Measurements from ENCODE around the gene WIPF2. TPM values are rescaled to one million over a fixed set of nuclear protein-coding genes. Genes with fewer than 3 reads are reported as not detected.
"Not testable (repeated sequence)": the region's sequence is repeated elsewhere in the genome, so short reads cannot be mapped to it uniquely, and the experiment has no call there.

WIPF2 gene
- total and polyA plus RNA-seq, 5 experiments from 2014 or later = 6.4 to 32.7 (median 7.5) TPM

- not testable (repeated sequence) for ATAC-seq, H3K36me3 Mint-ChIP-seq, DNase-seq, H3K4me3 Mint-ChIP-seq, H3K9me3 Mint-ChIP-seq, H3K27ac Mint-ChIP-seq, H3K27me3 Mint-ChIP-seq
- peaks cover 14 to 18% (median 17%) of the 10 kb centered on the region in 4 donors for H3K4me1 Mint-ChIP-seq
- POLR2A ChIA-PET = interaction anchor here (0.7 to 28.1 kb wide), 6 partner anchors 21 to 247 kb away, joined by 3 to 458 read pairs (median 35); no protein-coding TSS in a partner anchor
These were observed 85.8 kb downstream of the WIPF2 start for GRCh38 chr17:40304866-40305265.

GRCh38 chr17:40306395-40306794 is 87.3 kb downstream of the WIPF2 start:
- Mint-ChIP-seq H3K4me1 (peaks cover 14 to 22% (median 18%) of the 10 kb centered on the region in 4 donors), H3K36me3 (no peaks in the 10 kb centered on the region), H3K9me3 (no peaks in the 10 kb centered on the region), H3K27me3 (no peaks in the 10 kb centered on the region), H3K27ac (peak overlapping the region in 1 of 10 donors; percentile 49), H3K4me3 (peak overlapping the region in 1 of 10 donors; percentile 57)
- no peak for ATAC-seq
- POLR2A ChIA-PET = interaction anchor here (0.7 to 28.1 kb wide), 6 partner anchors 20 to 308 kb away, joined by 3 to 458 read pairs (median 33); no protein-coding TSS in a partner anchor
- DNase-seq = no peak

- DNase-seq = peak in 1 of 10 donors; percentile 14
- POLR2A ChIA-PET = interaction anchor here (0.7 to 28.1 kb wide), 9 partner anchors 19 to 307 kb away, joined by 3 to 458 read pairs (median 4); partner anchors contain the start of gene CDC6
- no peak overlapping the region for H3K4me3 Mint-ChIP-seq
- peak; percentile 8 to 37 for ATAC-seq
- no peaks in the 10 kb centered on the region for H3K9me3 Mint-ChIP-seq
- H3K27ac Mint-ChIP-seq = no peak overlapping the region
- H3K36me3 Mint-ChIP-seq = no peaks in the 10 kb centered on the region
- H3K4me1 Mint-ChIP-seq = peaks cover 14 to 27% (median 18%) of the 10 kb centered on the region in 4 donors
- H3K27me3 Mint-ChIP-seq = no peaks in the 10 kb centered on the region
These were observed 88.1 kb downstream of the WIPF2 start for GRCh38 chr17:40307001-40307730.

- Mint-ChIP-seq H3K4me1 (peaks cover 14 to 30% (median 18%) of the 10 kb centered on the region in 4 donors), H3K27ac (no peak overlapping the region), H3K4me3 (no peak overlapping the region), H3K36me3 (no peaks in the 10 kb centered on the region), H3K27me3 (no peaks in the 10 kb centered on the region), H3K9me3 (no peaks in the 10 kb centered on the region)
- DNase-seq = no peak
- ATAC-seq = no peak
- POLR2A ChIA-PET = interaction anchor here (0.7 to 28.1 kb wide), 7 partner anchors 18 to 47 kb away, joined by 3 to 458 read pairs (median 4); partner anchors contain the start of gene CDC6
These were observed 88.7 kb downstream of the WIPF2 start for GRCh38 chr17:40307740-40308239.

GRCh38 chr17:40309031-40309948 is 90.2 kb downstream of the WIPF2 start, which contains the start of gene RARA:
TSS of gene RARA (plus strand) at chr17:40309180. CDS start at chr17:40331219, 22,039 bp downstream.
- Mint-ChIP-seq H3K9me3 (no peaks in the 10 kb centered on the region), H3K27ac (peak within 1 kb of the TSS in 4 of 10 donors; percentile 12 to 91 (median 76)), H3K27me3 (no peaks in the 10 kb centered on the region), H3K4me1 (peaks cover 2 to 27% (median 5%) of the 10 kb centered on the region in 4 donors), H3K4me3 (no peak within 1 kb of the TSS), H3K36me3 (no peaks in the 10 kb centered on the region)
- POLR2A ChIA-PET = interaction anchor here (0.6 to 28.1 kb wide), 8 partner anchors 17 to 1339 kb away, joined by 3 to 458 read pairs (median 6); no protein-coding TSS in a partner anchor
- ATAC-seq (peak; percentile 48 to 51), DNase-seq (peak in 4 of 10 donors; percentile 36 to 64 (median 42))

- peaks cover 0 to 34% (median 10%) of the 10 kb centered on the region in 4 donors for H3K4me1 Mint-ChIP-seq
- POLR2A ChIA-PET = interaction anchor here (0.5 to 28.1 kb wide), 9 partner anchors 15 to 1338 kb away, joined by 3 to 458 read pairs (median 4); no protein-coding TSS in a partner anchor
- H3K4me3 Mint-ChIP-seq = no peak overlapping the region
- H3K27ac Mint-ChIP-seq = peak overlapping the region in 4 of 10 donors; percentile 12 to 91 (median 76)
- H3K36me3 Mint-ChIP-seq = no peaks in the 10 kb centered on the region
- peak; percentile 28 to 48 for ATAC-seq
- no peaks in the 10 kb centered on the region for H3K27me3 Mint-ChIP-seq
- peak in 1 of 10 donors; percentile 28 for DNase-seq
- no peaks in the 10 kb centered on the region for H3K9me3 Mint-ChIP-seq
These were observed 90.9 kb downstream of the WIPF2 start for GRCh38 chr17:40309949-40310510.

GRCh38 chr17:40310882-40311391 is 91.8 kb downstream of the WIPF2 start:
- Mint-ChIP-seq H3K4me1 (peaks cover 0 to 37% (median 17%) of the 10 kb centered on the region in 4 donors), H3K27me3 (no peaks in the 10 kb centered on the region), H3K9me3 (no peaks in the 10 kb centered on the region), H3K36me3 (no peaks in the 10 kb centered on the region), H3K4me3 (peak overlapping the region in 4 of 10 donors; percentile 24 to 78 (median 54)), H3K27ac (peak overlapping the region in 5 of 10 donors; percentile 22 to 91 (median 59))
- POLR2A ChIA-PET = interaction anchor here (0.6 to 28.1 kb wide), 8 partner anchors 15 to 231 kb away, joined by 3 to 458 read pairs (median 7); partner anchors contain the start of gene CDC6
- ATAC-seq (no peak), DNase-seq (peak in 1 of 10 donors; percentile 16)

GRCh38 chr17:40311575-40311974 is 92.5 kb downstream of the WIPF2 start:
- Mint-ChIP-seq H3K27ac (peak overlapping the region in 8 of 10 donors; percentile 22 to 83 (median 69)), H3K4me1 (peaks cover 0 to 38% (median 23%) of the 10 kb centered on the region in 4 donors), H3K36me3 (no peaks in the 10 kb centered on the region), H3K9me3 (no peaks in the 10 kb centered on the region), H3K27me3 (no peaks in the 10 kb centered on the region), H3K4me3 (peak overlapping the region in 6 of 10 donors; percentile 42 to 78 (median 52))
- ATAC-seq = no peak
- peak in 1 of 10 donors; percentile 34 for DNase-seq
- POLR2A ChIA-PET = interaction anchor here (0.6 to 28.1 kb wide), 7 partner anchors 15 to 230 kb away, joined by 3 to 458 read pairs (median 7); no protein-coding TSS in a partner anchor

- Mint-ChIP-seq H3K36me3 (no peaks in the 10 kb centered on the region), H3K4me3 (peak overlapping the region in 4 of 10 donors; percentile 24 to 78 (median 66)), H3K27me3 (no peaks in the 10 kb centered on the region), H3K4me1 (peaks cover 0 to 36% (median 27%) of the 10 kb centered on the region in 4 donors), H3K9me3 (no peaks in the 10 kb centered on the region), H3K27ac (peak overlapping the region in 5 of 10 donors; percentile 50 to 83 (median 57))
- DNase-seq (peak in 1 of 10 donors; percentile 48), ATAC-seq (no peak)
- POLR2A ChIA-PET = interaction anchor here (0.8 to 28.1 kb wide), 4 partner anchors 14 to 42 kb away, joined by 3 to 458 read pairs (median 44); no protein-coding TSS in a partner anchor
These were observed 93.1 kb downstream of the WIPF2 start for GRCh38 chr17:40312131-40312731.

- POLR2A ChIA-PET = interaction anchor here (0.6 to 28.1 kb wide), 4 partner anchors 13 to 39 kb away, joined by 3 to 458 read pairs (median 41); no protein-coding TSS in a partner anchor
- H3K27me3 Mint-ChIP-seq = no peaks in the 10 kb centered on the region
- ATAC-seq (no peak), DNase-seq (peak in 1 of 10 donors; percentile 58)
- peaks cover 6 to 38% (median 35%) of the 10 kb centered on the region in 4 donors for H3K4me1 Mint-ChIP-seq
- H3K4me3 Mint-ChIP-seq = peak overlapping the region in 2 of 10 donors; percentile 11 to 15
- H3K36me3 Mint-ChIP-seq = no peaks in the 10 kb centered on the region
- peak overlapping the region in 7 of 10 donors; percentile 15 to 79 (median 30) for H3K27ac Mint-ChIP-seq
- H3K9me3 Mint-ChIP-seq = no peaks in the 10 kb centered on the region
These were observed 94.0 kb downstream of the WIPF2 start for GRCh38 chr17:40312893-40313667.

Measured in naive thymus-derived CD8-positive, alpha-beta T cell (primary cell).